GM19463 (cell line): Measurements from ENCODE around the gene MAP3K9.
"Not testable (repeated sequence)": the region's sequence is repeated elsewhere in the genome, so short reads cannot be mapped to it uniquely, and the experiment has no call there.

ENCODE experiments used
- ATAC-seq: cut with Tn5 transposase; IDR thresholded peaks from one replicate; pipeline ENCODE4 v1.9.1; 2021; ENCODE audit warnings: mild to moderate bottlenecking, moderate library complexity; ENCODE audit not compliant: unreplicated experiment

Gene MAP3K9

GRCh38 chr14:70726651-70727375, 82.5 kb downstream of the MAP3K9 start:
- no peak for ATAC-seq

- ATAC-seq, result no peak
These were observed 84.4 kb downstream of the MAP3K9 start for GRCh38 chr14:70724944-70725343.

- ATAC-seq, result no peak
These were observed 85.2 kb downstream of the MAP3K9 start for GRCh38 chr14:70724110-70724509.

GRCh38 chr14:70723276-70723675, 86.0 kb downstream of the MAP3K9 start:
- ATAC-seq, result no peak

- ATAC-seq, result no peak
These were observed 86.9 kb downstream of the MAP3K9 start for GRCh38 chr14:70722418-70722817.

GRCh38 chr14:70721542-70721941, 87.8 kb downstream of the MAP3K9 start:
- ATAC-seq, result no peak

- ATAC-seq, result no peak
These were observed 90.8 kb downstream of the MAP3K9 start for GRCh38 chr14:70718383-70719118.

GRCh38 chr14:70716958-70717357, 92.4 kb downstream of the MAP3K9 start:
- no peak for ATAC-seq

- no peak for ATAC-seq
These were observed 92.8 kb downstream of the MAP3K9 start for GRCh38 chr14:70716483-70716882.

- no peak for ATAC-seq
These were observed 95.2 kb downstream of the MAP3K9 start for GRCh38 chr14:70714055-70714550.

- no peak for ATAC-seq
These were observed 95.8 kb downstream of the MAP3K9 start for GRCh38 chr14:70713511-70713916.

GRCh38 chr14:70713096-70713495, 96.2 kb downstream of the MAP3K9 start:
- ATAC-seq, result no peak

GRCh38 chr14:70711451-70711850, 97.9 kb downstream of the MAP3K9 start:
- ATAC-seq, result no peak

GRCh38 chr14:70709726-70710382, 99.5 kb downstream of the MAP3K9 start:
- ATAC-seq, result no peak

GRCh38 chr14:70708717-70709570, 100.4 kb downstream of the MAP3K9 start:
- no peak for ATAC-seq

GRCh38 chr14:70707138-70708038, 101.9 kb downstream of the MAP3K9 start:
- ATAC-seq, result peak; percentile 96

GRCh38 chr14:70706177-70706576, 103.1 kb downstream of the MAP3K9 start:
- no peak for ATAC-seq

GRCh38 chr14:70704960-70705359, 104.4 kb downstream of the MAP3K9 start:
- ATAC-seq, result no peak

- ATAC-seq, result not testable (repeated sequence)
These were observed 105.6 kb downstream of the MAP3K9 start for GRCh38 chr14:70703621-70704168.
